HG03354 (cell line): ENCODE data around the gene EFCAB13.

Source experiments
- ATAC-seq: cut with Tn5 transposase; IDR thresholded peaks from one replicate; pipeline ENCODE4 v1.9.1; 2021; ENCODE audit warnings: mild to moderate bottlenecking; ENCODE audit not compliant: unreplicated experiment, poor library complexity, severe bottlenecking

Gene EFCAB13

GRCh38 chr17:47290870-47291241 lies 32.9 kb upstream of the EFCAB13 start:
- no peak for ATAC-seq

- ATAC-seq = no peak
Measured at GRCh38 chr17:47291242-47291873, 32.4 kb upstream of the EFCAB13 start.

GRCh38 chr17:47292206-47292605 lies 31.5 kb upstream of the EFCAB13 start:
- ATAC-seq = no peak

- ATAC-seq = no peak
Measured at GRCh38 chr17:47295037-47295873, 28.5 kb upstream of the EFCAB13 start.

GRCh38 chr17:47295874-47296255 lies 27.9 kb upstream of the EFCAB13 start:
- ATAC-seq = no peak

- no peak for ATAC-seq
Measured at GRCh38 chr17:47297661-47298400, 25.9 kb upstream of the EFCAB13 start.

- ATAC-seq = no peak
Measured at GRCh38 chr17:47298712-47299111, 25.0 kb upstream of the EFCAB13 start.

GRCh38 chr17:47299239-47299910 lies 24.4 kb upstream of the EFCAB13 start:
- ATAC-seq = no peak

- ATAC-seq = no peak
Measured at GRCh38 chr17:47300718-47301117, 23.0 kb upstream of the EFCAB13 start.

GRCh38 chr17:47301161-47301560 lies 22.6 kb upstream of the EFCAB13 start:
- no peak for ATAC-seq

- no peak for ATAC-seq
Measured at GRCh38 chr17:47301831-47302230, 21.9 kb upstream of the EFCAB13 start.

GRCh38 chr17:47304186-47304585 lies 19.6 kb upstream of the EFCAB13 start:
- no peak for ATAC-seq

GRCh38 chr17:47305302-47305923 lies 18.3 kb upstream of the EFCAB13 start:
- no peak for ATAC-seq

- ATAC-seq = no peak
Measured at GRCh38 chr17:47310186-47310733, 13.5 kb upstream of the EFCAB13 start.

- no peak for ATAC-seq
Measured at GRCh38 chr17:47311420-47311819, 12.3 kb upstream of the EFCAB13 start.

GRCh38 chr17:47315451-47316266 lies 8.1 kb upstream of the EFCAB13 start:
- no peak for ATAC-seq

GRCh38 chr17:47316311-47316710 lies 7.4 kb upstream of the EFCAB13 start:
- no peak for ATAC-seq

GRCh38 chr17:47317119-47317518 lies 6.6 kb upstream of the EFCAB13 start:
- no peak for ATAC-seq
